ENCODE measurements around the gene POLR1A. TPM values are rescaled to one million over a fixed set of nuclear protein-coding genes. Genes with fewer than 3 reads are reported as not detected.

Gene POLR1A
- total and polyA plus RNA-seq, 2 of the 8 experiments (the other 6 are each of a cell fraction or from before 2014, with no cell fraction given): 8.9 to 58.1 TPM

DNA sequence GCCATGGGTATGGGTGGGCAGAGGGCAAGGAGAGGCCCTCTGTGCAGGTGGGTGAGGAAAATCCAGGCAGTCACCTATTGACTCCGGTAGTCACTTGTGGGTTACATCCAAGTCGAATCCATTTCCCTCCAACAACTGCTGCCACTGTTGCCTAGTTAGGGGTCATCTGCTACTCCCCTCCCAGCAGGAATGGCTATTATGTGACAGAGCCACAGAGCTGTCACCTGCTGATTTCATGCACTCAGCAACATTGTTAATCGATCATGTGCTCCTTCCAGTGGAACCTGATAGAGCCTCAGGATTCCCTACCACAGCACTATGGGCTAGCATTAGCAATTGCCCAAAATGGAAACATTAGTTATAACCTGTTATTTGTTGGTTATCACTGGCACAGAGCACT lies 31.4 kb downstream of the POLR1A start (continued):
- TF ChIP-seq, protein P1, sequence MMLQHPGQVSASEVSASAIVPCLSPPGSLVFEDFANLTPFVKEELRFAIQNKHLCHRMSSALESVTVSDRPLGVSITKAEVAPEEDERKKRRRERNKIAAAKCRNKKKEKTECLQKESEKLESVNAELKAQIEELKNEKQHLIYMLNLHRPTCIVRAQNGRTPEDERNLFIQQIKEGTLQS (IDR thresholded peaks at IDR 0.05; ENCODE audit: insufficient read depth, low read depth, low read length): no peak
- TF ChIP-seq TEAD4 (IDR thresholded peaks at IDR 0.05; ENCODE audit: low read depth, low read length) (no peak), PHF8 (conservative IDR thresholded peaks at IDR 0.05; ENCODE audit: low read depth, low read length) (no peak), KDM5A (IDR thresholded peaks at IDR 0.05; ENCODE audit: low read length) (no peak), CTBP2 (IDR thresholded peaks at IDR 0.05; ENCODE audit: borderline replicate concordance, insufficient read depth, insufficient read length, low read length) (no peak), SIN3A (conservative IDR thresholded peaks at IDR 0.05 in 1 of 2, IDR thresholded peaks at IDR 0.05 in 1 of 2; ENCODE audit: low read depth in 1 of 2, low read length in 2 of 2) (no peak), YY1 (IDR thresholded peaks at IDR 0.05; ENCODE audit: low read depth, low read length) (no peak), BRCA1 (IDR thresholded peaks at IDR 0.05; ENCODE audit: low read depth, low read length) (no peak)

Measured in H1 (cell line).